Mammary epithelial cell (primary cell): ENCODE measurements around the gene KCND3.

Experiments used
- CTCF ChIP-seq, 2 donors: IDR thresholded peaks in 1 of 2; conservative IDR thresholded peaks in 1 of 2; 2 replicates each; pipeline ENCODE4 v1.5.1; 2011 to 2012; ENCODE audit warnings: inconsistent platforms in 2 of 2, low read length in 2 of 2, mild to moderate bottlenecking in 2 of 2, control low read depth in 1 of 2, low read depth in 1 of 2; ENCODE audit not compliant: insufficient read depth in 1 of 2; ENCODE audit errors: extremely low read depth in 1 of 2
- EZH2 ChIP-seq: IDR thresholded peaks from 2 replicates; pipeline ENCODE4 v1.6.1; 2012; ENCODE audit warnings: low read length, inconsistent platforms, borderline replicate concordance

GRCh38 chr1:111729271-111729921, 260.1 kb downstream of the KCND3 start:
- no peak for TF ChIP-seq CTCF (conservative IDR thresholded peaks at IDR 0.05 in 1 of 2, IDR thresholded peaks at IDR 0.05 in 1 of 2; ENCODE audit: extremely low read depth in 1 of 2, insufficient read depth in 1 of 2, low read depth in 1 of 2, low read length in 2 of 2)
- no peak for TF ChIP-seq EZH2
